ENCODE data around the gene SLC8A1. TPM values are rescaled to one million over a fixed set of nuclear protein-coding genes. Genes with fewer than 3 reads are reported as not detected.

SLC8A1 gene
- total RNA-seq: 5.7 and 7.1 TPM in 2 replicates
- long read RNA-seq, partial matches to known transcripts: 0 of 1 reads
- long read RNA-seq, other reads (novel, unspliced or antisense): 1 of 1 reads

GRCh38 chr2:40451918-40452605 is at the start of gene SLC8A1:
Gene SLC8A1, minus strand, starts transcription at chr2:40452090.
- DNase-seq (ENCODE audit: low spot score, unreplicated experiment): peak; percentile 10
- Mint-ChIP-seq H3K27ac (peak within 1 kb of the TSS; percentile 43), H3K36me3 (ENCODE audit: insufficient read depth) (no peaks in the 10 kb centered on the region), H3K4me1 (ENCODE audit: low read depth) (peaks cover 13% of the 10 kb centered on the region), H3K4me3 (ENCODE audit: low read depth) (peak within 1 kb of the TSS; percentile 83), H3K27me3 (peaks cover 57% of the 10 kb centered on the region), H3K9me3 (ENCODE audit: low read depth) (no peaks in the 10 kb centered on the region)
- no peak for TF ChIP-seq CTCF (IDR thresholded peaks at IDR 0.05; ENCODE audit: unreplicated experiment)

- peaks cover 2% of the 10 kb centered on the region for H3K4me1 Mint-ChIP-seq (ENCODE audit: low read depth)
- no peak overlapping the region for H3K4me3 Mint-ChIP-seq (ENCODE audit: low read depth)
- no peaks in the 10 kb centered on the region for H3K27me3 Mint-ChIP-seq
- H3K9me3 Mint-ChIP-seq (ENCODE audit: low read depth): no peaks in the 10 kb centered on the region
- H3K27ac Mint-ChIP-seq: no peak overlapping the region
- TF ChIP-seq CTCF (IDR thresholded peaks at IDR 0.05; ENCODE audit: unreplicated experiment): no peak
- DNase-seq (ENCODE audit: low spot score, unreplicated experiment): no peak
- H3K36me3 Mint-ChIP-seq (ENCODE audit: insufficient read depth): no peaks in the 10 kb centered on the region
These were observed 47.5 kb upstream of the SLC8A1 start for GRCh38 chr2:40499437-40499836.

- no peak for DNase-seq (ENCODE audit: low spot score, unreplicated experiment)
- Mint-ChIP-seq H3K9me3 (ENCODE audit: low read depth) (no peaks in the 10 kb centered on the region), H3K4me3 (ENCODE audit: low read depth) (no peak overlapping the region), H3K27ac (no peak overlapping the region), H3K27me3 (no peaks in the 10 kb centered on the region), H3K36me3 (ENCODE audit: insufficient read depth) (peaks cover 1% of the 10 kb centered on the region), H3K4me1 (ENCODE audit: low read depth) (peaks cover 2% of the 10 kb centered on the region)
- no peak for TF ChIP-seq CTCF (IDR thresholded peaks at IDR 0.05; ENCODE audit: unreplicated experiment)
These were observed 45.5 kb upstream of the SLC8A1 start for GRCh38 chr2:40497251-40497859.

- peaks cover 1% of the 10 kb centered on the region for H3K36me3 Mint-ChIP-seq (ENCODE audit: insufficient read depth)
- no peak for DNase-seq (ENCODE audit: low spot score, unreplicated experiment)
- peaks cover 19% of the 10 kb centered on the region for H3K4me1 Mint-ChIP-seq (ENCODE audit: low read depth)
- no peaks in the 10 kb centered on the region for H3K9me3 Mint-ChIP-seq (ENCODE audit: low read depth)
- TF ChIP-seq CTCF (IDR thresholded peaks at IDR 0.05; ENCODE audit: unreplicated experiment): no peak
- H3K4me3 Mint-ChIP-seq (ENCODE audit: low read depth): no peak overlapping the region
- H3K27ac Mint-ChIP-seq: no peak overlapping the region
- no peaks in the 10 kb centered on the region for H3K27me3 Mint-ChIP-seq
These were observed 37.7 kb upstream of the SLC8A1 start for GRCh38 chr2:40489678-40489960.

- peaks cover 19% of the 10 kb centered on the region for H3K4me1 Mint-ChIP-seq (ENCODE audit: low read depth)
- H3K4me3 Mint-ChIP-seq (ENCODE audit: low read depth): no peak overlapping the region
- no peaks in the 10 kb centered on the region for H3K27me3 Mint-ChIP-seq
- H3K9me3 Mint-ChIP-seq (ENCODE audit: low read depth): no peaks in the 10 kb centered on the region
- DNase-seq (ENCODE audit: low spot score, unreplicated experiment): no peak
- no peak for TF ChIP-seq CTCF (IDR thresholded peaks at IDR 0.05; ENCODE audit: unreplicated experiment)
- H3K27ac Mint-ChIP-seq: no peak overlapping the region
- peaks cover 1% of the 10 kb centered on the region for H3K36me3 Mint-ChIP-seq (ENCODE audit: insufficient read depth)
These were observed 37.2 kb upstream of the SLC8A1 start for GRCh38 chr2:40488927-40489677.

All from progenitor cell of endocrine pancreas (in vitro differentiated cells).